Activated CD4-positive, alpha-beta T cell treated with anti-CD3 and anti-CD28 coated beads for 36 hours (primary cell): ENCODE data around the gene GNG5. TPM values are rescaled to one million over a fixed set of nuclear protein-coding genes. Genes with fewer than 3 reads are reported as not detected.
"Not testable (repeated sequence)": the region's sequence is repeated elsewhere in the genome, so short reads cannot be mapped to it uniquely, and the experiment has no call there.

Experiments
- ATAC-seq: fragments of 200-7000 bp; cut with Tn5 transposase; one replicate; pipeline ENCODE4 v1.10.0; 2021; ENCODE audit warnings: mild to moderate bottlenecking, moderate library complexity
- CTCF ChIA-PET: fragments of 350-600 bp; sonication (Branson Sonifier 250); formaldehyde crosslinking; loops from one replicate; lab custom pipeline; 2021; ENCODE audit warnings: antibody characterized with exemption; lab: Charles Lee
- POLR2A ChIA-PET: fragments of 350-600 bp; sonication (Branson Sonifier 250); formaldehyde crosslinking; loops from one replicate; lab custom pipeline; 2021; ENCODE audit warnings: antibody characterized with exemption, inconsistent platforms; lab: Charles Lee
- DNase-seq: peaks from one replicate; pipeline ENCODE4 v3.0.0-alpha.2; 2020
- H3K27ac Mint-ChIP-seq: one replicate; pipeline ENCODE4 v1.8.0; 2021; ENCODE audit warnings: mixed read lengths
- H3K27me3 Mint-ChIP-seq: one replicate; pipeline ENCODE4 v1.8.0; 2021; ENCODE audit warnings: mixed read lengths
- H3K36me3 Mint-ChIP-seq: one replicate; pipeline ENCODE4 v1.8.0; 2021; ENCODE audit warnings: low read depth, mixed read lengths
- H3K4me1 Mint-ChIP-seq: one replicate; pipeline ENCODE4 v1.8.0; 2021; ENCODE audit warnings: mixed read lengths
- H3K4me3 Mint-ChIP-seq: one replicate; pipeline ENCODE4 v1.8.0; 2021; ENCODE audit warnings: mild to moderate bottlenecking, moderate library complexity, mixed read lengths
- H3K9me3 Mint-ChIP-seq: one replicate; pipeline ENCODE4 v1.8.0; 2021; ENCODE audit warnings: low read depth, mixed read lengths
- intact Hi-C, 2 experiments: fragments of 100-400 bp; cut with DNase I in 1 of 2; cut with micrococcal nuclease in 1 of 2; formaldehyde crosslinking; loops; one replicate each; pipeline versions ENCODE4 v1.14.2 to v1.15.1; 2022 to 2024; cut with DNase I, micrococcal nuclease
- total RNA-seq, 2 experiments: library from RNA; stranded (reverse); gene quantifications; one replicate each; pipeline ENCODE4 v1.2.3, GENCODE V29; 2021

GNG5 gene
- total RNA-seq, 2 experiments from 2014 or later, result 124 to 159 TPM

GRCh38 chr1:84452436-84452835, 53.9 kb downstream of the GNG5 start:
- no peak overlapping the region for H3K4me3 Mint-ChIP-seq
- intact Hi-C loops, result no loop called here
- peaks cover 9% of the 10 kb centered on the region for H3K27me3 Mint-ChIP-seq
- peaks cover 3% of the 10 kb centered on the region for H3K9me3 Mint-ChIP-seq
- POLR2A ChIA-PET, result no interaction called here
- DNase-seq (no peak), ATAC-seq (no peak)
- no peak overlapping the region for H3K27ac Mint-ChIP-seq
- CTCF ChIA-PET, result interaction anchor here (0.6 kb wide), 1 partner anchor 18 kb away, joined by 3 read pairs; no protein-coding TSS in a partner anchor
- H3K36me3 Mint-ChIP-seq, result no peaks in the 10 kb centered on the region
- no peaks in the 10 kb centered on the region for H3K4me1 Mint-ChIP-seq

- Mint-ChIP-seq H3K27ac (no peak overlapping the region), H3K36me3 (no peaks in the 10 kb centered on the region), H3K4me3 (no peak overlapping the region), H3K4me1 (no peaks in the 10 kb centered on the region), H3K9me3 (peaks cover 3% of the 10 kb centered on the region), H3K27me3 (peaks cover 6% of the 10 kb centered on the region)
- POLR2A ChIA-PET, result no interaction called here
- ATAC-seq (peak; percentile 73), DNase-seq (no peak)
- CTCF ChIA-PET, result interaction anchor here (0.7 to 0.9 kb wide), 2 partner anchors 13 to 169 kb away, joined by 3 to 4 read pairs; no protein-coding TSS in a partner anchor
- intact Hi-C loops, result no loop called here
Observed at GRCh38 chr1:84450910-84451309, 55.5 kb downstream of the GNG5 start.

GRCh38 chr1:84448704-84449103, 57.7 kb downstream of the GNG5 start:
- CTCF ChIA-PET, result interaction anchor here (0.6 kb wide), 1 partner anchor 305 kb away, joined by 3 read pairs; no protein-coding TSS in a partner anchor
- H3K27ac Mint-ChIP-seq, H3K36me3 Mint-ChIP-seq, H3K4me3 Mint-ChIP-seq, H3K4me1 Mint-ChIP-seq, POLR2A ChIA-PET, ATAC-seq, H3K27me3 Mint-ChIP-seq, intact Hi-C loops, DNase-seq, H3K9me3 Mint-ChIP-seq: not testable (repeated sequence)

Other genes with a start within 250 kb of the GNG5 start
- 1 to 10 TPM; 1.0 to 1.2 TPM for gene SAMD13, start 204.9 kb downstream of the GNG5 start, total RNA-seq
- not detected for gene DNASE2B, start 108.1 kb downstream of the GNG5 start, total RNA-seq
- 10 to 100 TPM; 59.1 to 70.2 TPM for gene RPF1, start 27.3 kb downstream of the GNG5 start, total RNA-seq
- 1 to 10 TPM in 1 of 2 experiments, under 1 TPM in 1; 0.61 to 1.4 TPM for gene SPATA1, start 195 bp downstream of the GNG5 start, total RNA-seq
- 10 to 100 TPM; 13.5 to 17.3 TPM for gene CTBS, start 67.9 kb upstream of the GNG5 start, total RNA-seq
- 10 to 100 TPM; 10.3 to 12.3 TPM for gene SSX2IP, start 183.9 kb upstream of the GNG5 start, total RNA-seq